Keratinocyte (primary cell): ENCODE results near the gene SEPHS2. TPM values are rescaled to one million over a fixed set of nuclear protein-coding genes. Genes with fewer than 3 reads are reported as not detected.
A peak's percentile ranks its signal among the peaks of the same experiment; 100 is the strongest.

ENCODE experiments used
- DNase-seq: peaks from one replicate; pipeline ENCODE4 v3.0.0-alpha.2; 2011; ENCODE audit warnings: low read depth, missing footprints, low spot score
- FAIRE-seq: peaks from 2 replicates; lab custom pipeline; 2011; peaks lifted over from hg19 to GRCh38; lab: Jason Lieb, UNC
- H2AFZ ChIP-seq: 2 replicates; pipeline ENCODE4 v1.6.0; 2012; ENCODE audit warnings: low read length, control low read depth, inconsistent platforms; ENCODE audit not compliant: control insufficient read depth
- H3K27ac ChIP-seq: 2 replicates; pipeline ENCODE4 v1.5.1; 2011; ENCODE audit warnings: low read length; ENCODE audit not compliant: control insufficient read depth, insufficient read depth
- H3K27me3 ChIP-seq: 3 replicates; pipeline ENCODE4 v1.6.0; 2011; ENCODE audit warnings: low read length; ENCODE audit not compliant: control insufficient read depth, insufficient read depth; ENCODE audit errors: extremely low read depth
- H3K36me3 ChIP-seq, 2 experiments: 2 replicates in 1 of 2; 3 replicates in 1 of 2; pipeline ENCODE4 v1.5.1; 2011; ENCODE audit warnings: low read length in 2 of 2, mild to moderate bottlenecking in 1 of 2; ENCODE audit not compliant: control insufficient read depth in 2 of 2, insufficient read depth in 2 of 2; ENCODE audit errors: extremely low read depth in 1 of 2
- H3K4me1 ChIP-seq: 3 replicates; pipeline ENCODE4 v1.5.1; 2011; ENCODE audit warnings: low read length; ENCODE audit not compliant: control insufficient read depth, insufficient read depth; ENCODE audit errors: extremely low read depth
- H3K4me2 ChIP-seq: 3 replicates; pipeline ENCODE4 v1.6.0; 2011; ENCODE audit warnings: low read depth, low read length; ENCODE audit not compliant: control insufficient read depth, insufficient read depth; ENCODE audit errors: extremely low read depth
- H3K4me3 ChIP-seq, 3 experiments: fragments of 200-600 bp in 1 of 3; sonication (generic) in 1 of 3; 2 replicates in 2 of 3; 3 replicates in 1 of 3; pipeline ENCODE4 v1.5.1; 2011 to 2016; ENCODE audit warnings: low read length in 3 of 3, mild to moderate bottlenecking in 3 of 3, control low read depth in 2 of 3, inconsistent platforms in 1 of 3, low read depth in 1 of 3, mixed read lengths in 1 of 3, mixed run types in 1 of 3, moderate library complexity in 1 of 3; ENCODE audit not compliant: control insufficient read depth in 2 of 3, insufficient read depth in 2 of 3; ENCODE audit errors: extremely low read depth in 1 of 3
- H3K79me2 ChIP-seq: 2 replicates; pipeline ENCODE4 v1.6.0; 2012; ENCODE audit warnings: low read length; ENCODE audit not compliant: control insufficient read depth, insufficient read depth
- H3K9ac ChIP-seq: 3 replicates; pipeline ENCODE4 v1.6.0; 2011; ENCODE audit warnings: low read length; ENCODE audit not compliant: control insufficient read depth, insufficient read depth; ENCODE audit errors: extremely low read depth
- H3K9me1 ChIP-seq: 3 replicates; pipeline ENCODE4 v1.6.0; 2011; ENCODE audit warnings: low read length; ENCODE audit not compliant: control insufficient read depth, insufficient read depth; ENCODE audit errors: extremely low read depth
- H3K9me3 ChIP-seq: 2 replicates; pipeline ENCODE4 v1.5.1; 2012; ENCODE audit warnings: low read depth, low read length; ENCODE audit not compliant: control insufficient read depth
- H4K20me1 ChIP-seq: 3 replicates; pipeline ENCODE4 v1.6.0; 2011; ENCODE audit warnings: low read length; ENCODE audit not compliant: control insufficient read depth, insufficient read depth; ENCODE audit errors: extremely low read depth
- EZH2 ChIP-seq: IDR thresholded peaks from one replicate; pipeline ENCODE4 v1.6.1; 2012; ENCODE audit warnings: inconsistent platforms, mild to moderate bottlenecking, low read length, moderate library complexity
- dilution Hi-C: fragments of 300-500 bp; cut with MboI; formaldehyde crosslinking; loops from one replicate; pipeline ENCODE4 v1.7.0; 2020; ENCODE audit warnings: low sequenced_read_pairs; ENCODE audit not compliant: extremely low pct_ligation_motif_present
- polyA plus RNA-seq, 5 experiments: library from polyadenylated mRNA; depleted of rRNA in 3 of 5; stranded (reverse) in 3 of 5; stranded (forward) in 1 of 5; unstranded in 1 of 5; fragments of >200 nt; gene quantifications; 1 replicate in 1 of 5; 2 replicates in 3 of 5; 3 replicates in 1 of 5; pipeline versions ENCODE4 v1.2.1 to v1.2.3, GENCODE V29; 2011 to 2012; ENCODE audit warnings: missing spikeins in 2 of 5, low read depth in 1 of 5, low replicate concordance in 1 of 5
- TF ChIP-seq, protein P1 (sequence below), 3 experiments: IDR thresholded peaks in 1 of 3; conservative IDR thresholded peaks in 1 of 3; optimal IDR thresholded peaks in 1 of 3; 2 replicates in 2 of 3; 3 replicates in 1 of 3; pipeline versions ENCODE3 to v1.5.1; 2011; ENCODE audit warnings: low read length in 3 of 3, mild to moderate bottlenecking in 3 of 3, moderate library complexity in 2 of 3, control low read depth in 1 of 3, inconsistent platforms in 1 of 3; ENCODE audit not compliant: insufficient read depth in 2 of 3; ENCODE audit errors: extremely low read depth in 1 of 3

The SEPHS2 gene
- polyA plus RNA-seq, 1 donor (not counting 4 experiments of a cell fraction or from before 2014, with no cell fraction given) = 36.5 TPM

DNA sequence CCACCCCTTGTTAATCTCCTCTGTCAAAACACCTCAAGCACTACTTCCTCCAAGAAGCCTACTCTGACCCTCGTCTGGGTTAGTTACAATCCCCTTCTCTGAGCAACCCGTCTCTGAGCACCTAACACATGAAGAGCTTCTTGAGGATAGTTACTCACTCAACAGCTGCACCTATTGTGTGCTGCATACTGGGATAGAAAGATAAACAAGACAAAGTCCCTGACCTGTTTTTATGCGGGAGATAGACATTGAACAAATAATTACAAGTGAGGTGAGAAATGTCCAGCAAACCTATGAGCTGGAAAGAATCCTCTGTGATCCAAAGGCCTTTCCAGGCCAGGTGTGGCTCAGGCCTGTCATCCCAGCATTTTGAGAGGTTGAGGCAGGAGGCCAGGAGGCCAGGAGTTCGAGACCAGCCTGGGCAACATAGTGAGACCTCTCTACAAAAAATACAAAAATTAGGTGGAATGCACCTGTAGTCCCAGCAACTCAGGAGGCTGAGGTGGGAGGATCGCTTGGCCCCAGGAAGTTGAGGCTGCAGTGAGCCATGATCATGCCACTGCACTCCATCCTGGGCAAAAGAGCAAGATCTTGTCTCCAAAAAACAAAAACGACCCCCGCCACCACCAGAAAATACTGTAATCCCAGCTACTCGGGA lies 43.8 kb downstream of the SEPHS2 start:
- FAIRE-seq = no peak
- peaks cover 0 to 3% of the 10 kb centered on the region in 2 experiments for H3K36me3 ChIP-seq
- dilution Hi-C loops = no loop called here

DNA sequence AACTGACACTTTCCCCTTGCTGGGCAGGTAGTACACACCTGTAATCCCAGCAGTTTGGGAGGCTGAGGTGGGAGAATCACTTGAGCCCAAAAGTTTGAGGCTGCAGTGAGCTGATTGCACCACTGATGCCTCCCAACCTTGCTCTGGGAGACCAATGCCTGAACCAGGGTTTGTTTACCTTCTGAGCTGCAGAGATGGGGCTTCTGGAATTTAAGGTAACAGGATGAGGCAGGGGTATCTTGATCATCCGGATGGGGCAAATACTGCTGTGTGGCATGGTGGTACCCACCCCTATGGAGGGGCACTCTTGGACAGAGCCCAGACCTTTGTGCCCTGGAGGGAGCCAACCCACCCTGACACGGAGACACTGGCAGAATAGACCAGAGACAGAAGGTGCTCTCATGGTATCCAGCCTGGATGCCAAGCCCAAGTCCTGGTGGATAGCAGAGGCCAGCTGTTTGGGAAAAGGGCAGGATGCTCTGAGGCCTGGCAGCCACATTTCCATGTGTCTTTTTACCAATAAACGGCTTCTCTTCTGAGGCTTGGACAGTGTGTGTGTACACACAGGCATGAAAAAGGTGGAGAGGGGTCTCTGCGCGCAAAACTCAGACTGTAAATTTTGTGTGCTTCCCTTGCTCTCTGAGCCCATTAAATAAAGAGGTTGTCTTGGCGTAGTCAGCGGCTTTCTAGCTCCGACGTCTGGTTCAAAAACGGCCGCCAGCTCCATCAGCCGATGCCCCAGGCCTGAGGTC lies 46.1 kb downstream of the SEPHS2 start:
- Histone ChIP-seq H3K9ac (peak overlapping the region; percentile 82), H3K27ac (peak overlapping the region; percentile 71), H3K4me1 (peaks cover 12% of the 10 kb centered on the region), H3K27me3 (no peaks in the 10 kb centered on the region), H3K79me2 (peaks cover 4% of the 10 kb centered on the region), H3K36me3 (peaks cover 0 to 3% of the 10 kb centered on the region in 2 experiments), H3K9me3 (no peaks in the 10 kb centered on the region), H3K4me3 (peak overlapping the region; percentile 44 to 83 (median 79)), H4K20me1 (no peaks in the 10 kb centered on the region), H2AFZ (peak overlapping the region; percentile 92), H3K9me1 (no peaks in the 10 kb centered on the region), H3K4me2 (peak overlapping the region; percentile 91)
- dilution Hi-C loops = no loop called here
- no peak for TF ChIP-seq EZH2
- TF ChIP-seq, protein P1, sequence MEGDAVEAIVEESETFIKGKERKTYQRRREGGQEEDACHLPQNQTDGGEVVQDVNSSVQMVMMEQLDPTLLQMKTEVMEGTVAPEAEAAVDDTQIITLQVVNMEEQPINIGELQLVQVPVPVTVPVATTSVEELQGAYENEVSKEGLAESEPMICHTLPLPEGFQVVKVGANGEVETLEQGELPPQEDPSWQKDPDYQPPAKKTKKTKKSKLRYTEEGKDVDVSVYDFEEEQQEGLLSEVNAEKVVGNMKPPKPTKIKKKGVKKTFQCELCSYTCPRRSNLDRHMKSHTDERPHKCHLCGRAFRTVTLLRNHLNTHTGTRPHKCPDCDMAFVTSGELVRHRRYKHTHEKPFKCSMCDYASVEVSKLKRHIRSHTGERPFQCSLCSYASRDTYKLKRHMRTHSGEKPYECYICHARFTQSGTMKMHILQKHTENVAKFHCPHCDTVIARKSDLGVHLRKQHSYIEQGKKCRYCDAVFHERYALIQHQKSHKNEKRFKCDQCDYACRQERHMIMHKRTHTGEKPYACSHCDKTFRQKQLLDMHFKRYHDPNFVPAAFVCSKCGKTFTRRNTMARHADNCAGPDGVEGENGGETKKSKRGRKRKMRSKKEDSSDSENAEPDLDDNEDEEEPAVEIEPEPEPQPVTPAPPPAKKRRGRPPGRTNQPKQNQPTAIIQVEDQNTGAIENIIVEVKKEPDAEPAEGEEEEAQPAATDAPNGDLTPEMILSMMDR (optimal IDR thresholded peaks at IDR 0.05 in 1 of 3, IDR thresholded peaks at IDR 0.05 in 1 of 3, conservative IDR thresholded peaks at IDR 0.05 in 1 of 3; ENCODE audit: extremely low read depth in 1 of 3, insufficient read depth in 2 of 3, low read length in 3 of 3) = no peak
- FAIRE-seq (no peak), DNase-seq (no peak)

More for the DNA sequence above, 43.8 kb downstream of the SEPHS2 start:
- Histone ChIP-seq H3K4me1 (peaks cover 10% of the 10 kb centered on the region), H3K27ac (no peak overlapping the region), H3K4me2 (no peak overlapping the region), H3K79me2 (no peaks in the 10 kb centered on the region), H3K9ac (no peak overlapping the region), H2AFZ (no peak overlapping the region), H3K27me3 (no peaks in the 10 kb centered on the region), H3K9me1 (peaks cover 3% of the 10 kb centered on the region), H3K9me3 (no peaks in the 10 kb centered on the region), H4K20me1 (no peaks in the 10 kb centered on the region), H3K4me3 (no peak overlapping the region)
- TF ChIP-seq, protein P1 (optimal IDR thresholded peaks at IDR 0.05 in 1 of 3, IDR thresholded peaks at IDR 0.05 in 1 of 3, conservative IDR thresholded peaks at IDR 0.05 in 1 of 3; ENCODE audit: extremely low read depth in 1 of 3, insufficient read depth in 2 of 3, low read length in 3 of 3) = no peak
- no peak for TF ChIP-seq EZH2
- DNase-seq = no peak
